GM12878 (cell line): Measurements from ENCODE around the gene UMAD1.

Experiments
- EED ChIP-seq: sonication (generic); IDR thresholded peaks from 2 replicates; pipeline ENCODE4 v1.6.1; 2016; ENCODE audit warnings: antibody characterized with exemption, low read depth
- EGR1 ChIP-seq, 2 experiments: IDR thresholded peaks; 1 replicate in 1 of 2; 2 replicates in 1 of 2; pipeline ENCODE4 v1.6.1; 2011 to 2012; ENCODE audit warnings: low read depth in 2 of 2, low read length in 2 of 2, borderline replicate concordance in 1 of 2, mild to moderate bottlenecking in 1 of 2, moderate library complexity in 1 of 2
- GABPA ChIP-seq: IDR thresholded peaks from 2 replicates; pipeline ENCODE4 v1.6.1; 2014; ENCODE audit warnings: antibody characterized with exemption, low read depth, mild to moderate bottlenecking, inconsistent platforms
- NFIC ChIP-seq: IDR thresholded peaks from 2 replicates; pipeline ENCODE4 v1.6.1; 2012; ENCODE audit warnings: low read depth, mild to moderate bottlenecking, inconsistent platforms, low read length, moderate library complexity
- POLR2A ChIP-seq: IDR thresholded peaks from 2 replicates; pipeline ENCODE4 v1.6.1; 2011; ENCODE audit warnings: low read depth, mild to moderate bottlenecking, low read length
- REST ChIP-seq: IDR thresholded peaks from 2 replicates; pipeline ENCODE4 v1.6.1; 2012; ENCODE audit warnings: mild to moderate bottlenecking, low read depth, low read length
- ZBED1 ChIP-seq: IDR thresholded peaks from 2 replicates; pipeline ENCODE4 v1.6.1; 2016; ENCODE audit warnings: borderline replicate concordance

- TF ChIP-seq NFIC (no peak), GABPA (no peak), EED (no peak), POLR2A (no peak), REST (no peak), EGR1 (IDR thresholded peaks at IDR 0.05; ENCODE audit: borderline replicate concordance in 1 of 2, low read depth in 2 of 2, low read length in 2 of 2) (no peak), ZBED1 (no peak)
Observed at GRCh38 chr7:7740037-7740355, 99.4 kb downstream of the UMAD1 start.
